ENCODE results near the gene NFIA.

DNA sequence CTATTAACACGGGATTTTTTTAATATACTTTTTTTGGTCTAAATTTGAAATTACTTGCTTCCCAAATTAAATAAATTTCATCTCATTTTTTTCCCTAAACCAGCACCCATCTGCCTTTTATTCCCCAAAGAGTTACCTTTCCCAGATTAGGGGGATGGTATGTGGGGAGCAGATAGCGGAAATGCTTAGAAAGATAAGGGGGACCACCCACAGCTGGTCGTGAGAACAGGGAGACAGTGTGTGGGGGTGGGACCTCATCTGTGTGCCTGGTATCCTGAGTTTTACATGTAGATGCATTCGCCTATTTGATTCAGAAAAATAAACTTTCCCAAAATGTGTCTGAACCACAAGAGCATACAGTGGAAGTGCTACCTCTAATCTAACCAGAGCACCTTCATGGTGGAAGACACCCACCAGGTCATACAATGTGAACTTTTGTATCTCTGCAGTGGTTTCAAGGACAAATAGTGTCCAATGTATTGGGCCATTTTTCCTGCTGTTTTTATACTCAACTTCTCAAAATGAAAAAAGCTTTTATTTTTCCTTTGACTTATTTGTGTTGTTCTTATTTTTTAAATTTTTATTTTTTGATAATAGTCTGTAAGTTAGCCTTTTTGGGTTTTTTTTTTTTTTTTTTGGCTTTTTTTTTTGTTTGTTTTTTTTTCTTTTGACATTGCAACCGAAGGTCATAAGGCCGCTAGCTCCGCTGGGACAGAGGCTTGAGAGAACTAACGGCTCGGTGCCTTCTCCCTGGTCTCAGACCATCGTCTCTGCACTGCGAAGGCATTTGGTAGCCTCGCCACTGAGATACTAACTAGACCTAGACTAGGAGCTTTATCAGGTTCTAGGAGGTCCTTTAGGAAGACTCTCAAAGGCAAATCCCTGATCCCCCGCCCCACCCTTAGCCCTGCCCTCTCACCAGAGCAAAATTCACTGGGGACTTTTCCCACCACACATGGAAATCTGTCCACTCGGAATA is 379.3 kb downstream of the NFIA start:
- TF ChIP-seq, protein P1, sequence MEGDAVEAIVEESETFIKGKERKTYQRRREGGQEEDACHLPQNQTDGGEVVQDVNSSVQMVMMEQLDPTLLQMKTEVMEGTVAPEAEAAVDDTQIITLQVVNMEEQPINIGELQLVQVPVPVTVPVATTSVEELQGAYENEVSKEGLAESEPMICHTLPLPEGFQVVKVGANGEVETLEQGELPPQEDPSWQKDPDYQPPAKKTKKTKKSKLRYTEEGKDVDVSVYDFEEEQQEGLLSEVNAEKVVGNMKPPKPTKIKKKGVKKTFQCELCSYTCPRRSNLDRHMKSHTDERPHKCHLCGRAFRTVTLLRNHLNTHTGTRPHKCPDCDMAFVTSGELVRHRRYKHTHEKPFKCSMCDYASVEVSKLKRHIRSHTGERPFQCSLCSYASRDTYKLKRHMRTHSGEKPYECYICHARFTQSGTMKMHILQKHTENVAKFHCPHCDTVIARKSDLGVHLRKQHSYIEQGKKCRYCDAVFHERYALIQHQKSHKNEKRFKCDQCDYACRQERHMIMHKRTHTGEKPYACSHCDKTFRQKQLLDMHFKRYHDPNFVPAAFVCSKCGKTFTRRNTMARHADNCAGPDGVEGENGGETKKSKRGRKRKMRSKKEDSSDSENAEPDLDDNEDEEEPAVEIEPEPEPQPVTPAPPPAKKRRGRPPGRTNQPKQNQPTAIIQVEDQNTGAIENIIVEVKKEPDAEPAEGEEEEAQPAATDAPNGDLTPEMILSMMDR (IDR thresholded peaks at IDR 0.05): no peak
- TF ChIP-seq POLR2A (IDR thresholded peaks at IDR 0.05; ENCODE audit: low read depth) (no peak), EP300 (IDR thresholded peaks at IDR 0.05) (no peak), POLR2AphosphoS5 (IDR thresholded peaks at IDR 0.05) (no peak)

All from esophagus muscularis mucosa (tissue), 4 donors.